ENCODE data around the gene AMH. TPM values are rescaled to one million over a fixed set of nuclear protein-coding genes. Genes with fewer than 3 reads are reported as not detected.

The AMH gene
- total and polyA plus RNA-seq, 2 of the 13 experiments (the other 11 are each of a cell fraction or from before 2014, with no cell fraction given) = 0.03 to 0.18 TPM

DNA sequence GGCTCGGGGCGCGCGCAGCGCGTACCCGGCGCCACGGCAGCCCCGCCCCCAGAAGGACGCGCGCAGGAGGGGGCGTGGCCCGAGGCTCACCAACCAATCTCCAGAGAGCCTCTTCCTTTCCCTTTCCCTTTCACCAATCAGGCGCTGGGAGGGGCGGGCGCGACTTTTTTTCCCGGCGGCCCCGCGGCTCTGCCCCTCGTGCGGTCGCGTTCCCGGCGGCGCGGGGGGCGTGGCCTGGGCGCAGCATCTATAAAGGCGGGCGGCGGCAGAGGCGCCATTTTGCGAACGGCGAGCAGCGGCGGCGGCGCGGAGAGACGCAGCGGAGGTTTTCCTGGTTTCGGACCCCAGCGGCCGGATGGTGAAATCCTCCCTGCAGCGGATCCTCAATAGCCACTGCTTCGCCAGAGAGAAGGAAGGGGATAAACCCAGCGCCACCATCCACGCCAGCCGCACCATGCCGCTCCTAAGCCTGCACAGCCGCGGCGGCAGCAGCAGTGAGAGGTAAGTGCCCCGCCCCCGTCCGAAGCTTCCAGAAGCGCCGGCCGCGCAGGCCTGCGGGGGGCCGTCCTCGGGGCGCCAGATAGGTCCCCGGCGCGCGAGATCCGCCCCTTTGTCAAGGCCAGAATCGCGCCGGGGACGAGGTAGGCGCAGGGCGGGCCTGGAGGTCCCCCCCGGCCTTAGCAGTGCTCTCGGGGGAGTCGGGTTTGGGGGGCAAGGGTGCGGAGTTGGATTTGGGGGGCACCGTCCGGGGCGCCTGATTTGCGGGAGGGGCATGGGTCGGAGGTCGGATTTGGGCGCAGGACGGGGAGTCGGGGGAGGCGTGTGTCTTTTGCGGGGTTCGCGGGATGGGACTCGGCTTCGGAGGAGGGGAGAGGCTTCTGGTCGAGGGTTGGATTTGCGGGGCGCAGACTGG is 20.4 kb downstream of the AMH start (continued):
- TF ChIP-seq ZNF770 (CRISPR knock-in tag; IDR thresholded peaks at IDR 0.05) = peak; percentile 63; the same call in 1 of the 2 replicates
- no peak for TF ChIP-seq GTF3A (CRISPR knock-in tag; conservative IDR thresholded peaks at IDR 0.05)
- TF ChIP-seq ISX (CRISPR knock-in tag; conservative IDR thresholded peaks at IDR 0.05) = peak; percentile 67; the same call in 1 of the 2 replicates
- TF ChIP-seq, protein P1, sequence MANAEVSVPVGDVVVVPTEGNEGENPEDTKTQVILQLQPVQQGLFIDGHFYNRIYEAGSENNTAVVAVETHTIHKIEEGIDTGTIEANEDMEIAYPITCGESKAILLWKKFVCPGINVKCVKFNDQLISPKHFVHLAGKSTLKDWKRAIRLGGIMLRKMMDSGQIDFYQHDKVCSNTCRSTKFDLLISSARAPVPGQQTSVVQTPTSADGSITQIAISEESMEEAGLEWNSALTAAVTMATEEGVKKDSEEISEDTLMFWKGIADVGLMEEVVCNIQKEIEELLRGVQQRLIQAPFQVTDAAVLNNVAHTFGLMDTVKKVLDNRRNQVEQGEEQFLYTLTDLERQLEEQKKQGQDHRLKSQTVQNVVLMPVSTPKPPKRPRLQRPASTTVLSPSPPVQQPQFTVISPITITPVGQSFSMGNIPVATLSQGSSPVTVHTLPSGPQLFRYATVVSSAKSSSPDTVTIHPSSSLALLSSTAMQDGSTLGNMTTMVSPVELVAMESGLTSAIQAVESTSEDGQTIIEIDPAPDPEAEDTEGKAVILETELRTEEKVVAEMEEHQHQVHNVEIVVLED (CRISPR knock-in tag; IDR thresholded peaks at IDR 0.05; ENCODE audit: borderline replicate concordance) = peak; percentile 89
- peak; percentile 39; the same call in 1 of the 2 replicates for TF ChIP-seq MED13 (CRISPR knock-in tag; IDR thresholded peaks at IDR 0.05)
- TF ChIP-seq BORCS8-MEF2B (CRISPR knock-in tag; IDR thresholded peaks at IDR 0.05) = peak; percentile 89
- no peak for TF ChIP-seq MIER3 (CRISPR knock-in tag; IDR thresholded peaks at IDR 0.05; ENCODE audit: borderline replicate concordance)
- no peak; the same call in 1 of the 2 replicates for TF ChIP-seq ARID3A (IDR thresholded peaks at IDR 0.05; ENCODE audit: low read depth, low read length)
- TF ChIP-seq ZNF367 (CRISPR knock-in tag; IDR thresholded peaks at IDR 0.05; ENCODE audit: borderline replicate concordance) = no peak; the same call in 1 of the 2 replicates
- peak; percentile 73 for TF ChIP-seq CBFB (CRISPR knock-in tag; IDR thresholded peaks at IDR 0.05)
- no peak for TF ChIP-seq PCBP2 (optimal IDR thresholded peaks at IDR 0.05; ENCODE audit: low read depth, low read length, poor library complexity, severe bottlenecking)
- peak; percentile 63; the same call in 1 of the 2 replicates for TF ChIP-seq TOPORS (CRISPR knock-in tag; IDR thresholded peaks at IDR 0.05)
- peak; percentile 97 for TF ChIP-seq DR1 (CRISPR knock-in tag; IDR thresholded peaks at IDR 0.05)
- TF ChIP-seq MYNN (CRISPR knock-in tag; IDR thresholded peaks at IDR 0.05; ENCODE audit: low read depth) = no peak
- TF ChIP-seq MED8 (CRISPR knock-in tag; IDR thresholded peaks at IDR 0.05; ENCODE audit: insufficient replicate concordance) = peak; percentile 8
- TF ChIP-seq ETV6 (CRISPR knock-in tag; conservative IDR thresholded peaks at IDR 0.05) = peak; percentile 84; the same call in 1 of the 2 replicates
- TF ChIP-seq FOSL2 (CRISPR knock-in tag; IDR thresholded peaks at IDR 0.05) = no peak
- TF ChIP-seq ZNF335 (CRISPR knock-in tag; IDR thresholded peaks at IDR 0.05) = 0 out of 2 replicates have a peak, but pooled peaks have one; percentile 58
- TF ChIP-seq, protein P2, sequence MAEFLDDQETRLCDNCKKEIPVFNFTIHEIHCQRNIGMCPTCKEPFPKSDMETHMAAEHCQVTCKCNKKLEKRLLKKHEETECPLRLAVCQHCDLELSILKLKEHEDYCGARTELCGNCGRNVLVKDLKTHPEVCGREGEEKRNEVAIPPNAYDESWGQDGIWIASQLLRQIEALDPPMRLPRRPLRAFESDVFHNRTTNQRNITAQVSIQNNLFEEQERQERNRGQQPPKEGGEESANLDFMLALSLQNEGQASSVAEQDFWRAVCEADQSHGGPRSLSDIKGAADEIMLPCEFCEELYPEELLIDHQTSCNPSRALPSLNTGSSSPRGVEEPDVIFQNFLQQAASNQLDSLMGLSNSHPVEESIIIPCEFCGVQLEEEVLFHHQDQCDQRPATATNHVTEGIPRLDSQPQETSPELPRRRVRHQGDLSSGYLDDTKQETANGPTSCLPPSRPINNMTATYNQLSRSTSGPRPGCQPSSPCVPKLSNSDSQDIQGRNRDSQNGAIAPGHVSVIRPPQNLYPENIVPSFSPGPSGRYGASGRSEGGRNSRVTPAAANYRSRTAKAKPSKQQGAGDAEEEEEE (CRISPR knock-in tag; IDR thresholded peaks at IDR 0.05; ENCODE audit: borderline replicate concordance) = no peak
- TF ChIP-seq, protein P3, sequence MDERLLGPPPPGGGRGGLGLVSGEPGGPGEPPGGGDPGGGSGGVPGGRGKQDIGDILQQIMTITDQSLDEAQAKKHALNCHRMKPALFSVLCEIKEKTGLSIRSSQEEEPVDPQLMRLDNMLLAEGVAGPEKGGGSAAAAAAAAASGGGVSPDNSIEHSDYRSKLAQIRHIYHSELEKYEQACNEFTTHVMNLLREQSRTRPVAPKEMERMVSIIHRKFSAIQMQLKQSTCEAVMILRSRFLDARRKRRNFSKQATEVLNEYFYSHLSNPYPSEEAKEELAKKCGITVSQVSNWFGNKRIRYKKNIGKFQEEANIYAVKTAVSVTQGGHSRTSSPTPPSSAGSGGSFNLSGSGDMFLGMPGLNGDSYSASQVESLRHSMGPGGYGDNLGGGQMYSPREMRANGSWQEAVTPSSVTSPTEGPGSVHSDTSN (CRISPR knock-in tag; IDR thresholded peaks at IDR 0.05) = no peak
- TF ChIP-seq TCF7L2 (IDR thresholded peaks at IDR 0.05; ENCODE audit: low read depth, low read length) = no peak

All from HepG2 (cell line).